ENCODE data around the gene MEDAG. TPM values are rescaled to one million over a fixed set of nuclear protein-coding genes. Genes with fewer than 3 reads are reported as not detected.

The MEDAG gene
- total RNA-seq, 1 experiment from 2014 or later: not detected

DNA sequence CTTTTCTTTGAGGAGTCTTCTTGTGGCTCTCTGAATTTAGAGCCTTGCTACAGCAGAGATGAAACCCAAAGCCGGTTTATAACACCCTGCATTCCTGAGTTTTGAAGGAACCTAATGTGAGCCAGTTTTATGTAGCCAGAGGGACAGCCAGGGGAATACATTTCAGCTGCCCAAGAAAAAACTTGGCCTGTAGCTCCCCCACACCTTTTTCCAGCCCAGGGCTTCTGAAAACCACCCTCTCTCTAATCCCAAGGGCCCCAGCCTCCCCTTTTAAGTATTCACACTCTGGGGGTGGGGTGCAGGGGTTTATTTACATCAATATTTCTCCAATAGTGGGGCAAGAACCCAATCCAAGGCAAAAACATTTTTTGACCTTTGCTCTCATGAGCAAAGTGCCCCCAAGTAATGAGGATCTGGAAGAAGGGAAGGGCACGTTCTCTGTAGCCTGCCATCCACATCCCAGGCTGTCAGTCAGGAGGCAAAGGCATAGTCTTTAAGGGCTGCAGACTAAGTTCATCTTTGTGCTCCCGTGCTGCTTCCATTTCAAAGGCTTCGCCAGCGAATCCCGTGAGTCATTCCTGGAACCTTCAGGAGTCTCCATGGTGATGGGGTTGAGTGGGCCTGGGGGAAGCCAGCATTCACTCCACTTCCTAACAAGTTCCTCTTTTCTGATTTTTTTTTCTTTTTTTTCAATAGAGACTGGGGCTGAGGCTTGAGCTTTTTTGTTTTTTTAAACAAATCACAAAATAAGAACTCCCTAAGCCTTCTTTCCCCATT is 33.2 kb upstream of the MEDAG start:
- Histone ChIP-seq H3K27ac (ENCODE audit: low read depth, low read length, poor library complexity, severe bottlenecking) (no peak overlapping the region), H3K36me3 (ENCODE audit: insufficient read depth, low read length, poor library complexity, severe bottlenecking) (no peaks in the 10 kb centered on the region), H3K4me3 (ENCODE audit: low read depth, low read length, poor library complexity, severe bottlenecking) (no peak overlapping the region), H3K9me3 (ENCODE audit: low read depth, low read length, poor library complexity, severe bottlenecking) (no peaks in the 10 kb centered on the region), H3K4me1 (ENCODE audit: insufficient read depth, low read length, poor library complexity, severe bottlenecking) (peaks cover 25% of the 10 kb centered on the region), H3K27me3 (replicated peaks; ENCODE audit: insufficient read depth, low read depth, low read length, poor library complexity) (no peaks in the 10 kb centered on the region)
- CTCF ChIA-PET: no interaction called here
- intact Hi-C loops (cut with micrococcal nuclease; ENCODE audit: unreplicated experiment): no loop called here
- peak; percentile 30 for DNase-seq (ENCODE audit: low spot score)
- TF ChIP-seq, protein P1, sequence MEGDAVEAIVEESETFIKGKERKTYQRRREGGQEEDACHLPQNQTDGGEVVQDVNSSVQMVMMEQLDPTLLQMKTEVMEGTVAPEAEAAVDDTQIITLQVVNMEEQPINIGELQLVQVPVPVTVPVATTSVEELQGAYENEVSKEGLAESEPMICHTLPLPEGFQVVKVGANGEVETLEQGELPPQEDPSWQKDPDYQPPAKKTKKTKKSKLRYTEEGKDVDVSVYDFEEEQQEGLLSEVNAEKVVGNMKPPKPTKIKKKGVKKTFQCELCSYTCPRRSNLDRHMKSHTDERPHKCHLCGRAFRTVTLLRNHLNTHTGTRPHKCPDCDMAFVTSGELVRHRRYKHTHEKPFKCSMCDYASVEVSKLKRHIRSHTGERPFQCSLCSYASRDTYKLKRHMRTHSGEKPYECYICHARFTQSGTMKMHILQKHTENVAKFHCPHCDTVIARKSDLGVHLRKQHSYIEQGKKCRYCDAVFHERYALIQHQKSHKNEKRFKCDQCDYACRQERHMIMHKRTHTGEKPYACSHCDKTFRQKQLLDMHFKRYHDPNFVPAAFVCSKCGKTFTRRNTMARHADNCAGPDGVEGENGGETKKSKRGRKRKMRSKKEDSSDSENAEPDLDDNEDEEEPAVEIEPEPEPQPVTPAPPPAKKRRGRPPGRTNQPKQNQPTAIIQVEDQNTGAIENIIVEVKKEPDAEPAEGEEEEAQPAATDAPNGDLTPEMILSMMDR (conservative IDR thresholded peaks at IDR 0.05; ENCODE audit: low read depth, low read length): no peak
- TF ChIP-seq EZH2 (IDR thresholded peaks at IDR 0.05; ENCODE audit: borderline replicate concordance, low read depth, low read length, poor library complexity, severe bottlenecking): no peak
- no TSS peak for BruUV-seq (replicated peaks)
- POLR2A ChIA-PET (ENCODE audit: low non-redundant PET): no interaction called here

GRCh38 chr13:30873499-30873898 is 32.6 kb upstream of the MEDAG start:
- no peaks in the 10 kb centered on the region for H3K27me3 ChIP-seq (replicated peaks; ENCODE audit: insufficient read depth, low read depth, low read length, poor library complexity)
- ChIA-PET CTCF (no interaction called here), POLR2A (ENCODE audit: low non-redundant PET) (no interaction called here)
- BruUV-seq (replicated peaks): no TSS peak
- TF ChIP-seq, protein P1 (conservative IDR thresholded peaks at IDR 0.05; ENCODE audit: low read depth, low read length): no peak
- TF ChIP-seq EZH2 (IDR thresholded peaks at IDR 0.05; ENCODE audit: borderline replicate concordance, low read depth, low read length, poor library complexity, severe bottlenecking): no peak
- H3K9me3 ChIP-seq (ENCODE audit: low read depth, low read length, poor library complexity, severe bottlenecking): no peaks in the 10 kb centered on the region
- no peak for DNase-seq (ENCODE audit: low spot score)
- no peaks in the 10 kb centered on the region for H3K36me3 ChIP-seq (ENCODE audit: insufficient read depth, low read length, poor library complexity, severe bottlenecking)
- intact Hi-C loops (cut with micrococcal nuclease; ENCODE audit: unreplicated experiment): no loop called here
- no peak overlapping the region for H3K4me3 ChIP-seq (ENCODE audit: low read depth, low read length, poor library complexity, severe bottlenecking)
- H3K27ac ChIP-seq (ENCODE audit: low read depth, low read length, poor library complexity, severe bottlenecking): no peak overlapping the region
- peaks cover 25% of the 10 kb centered on the region for H3K4me1 ChIP-seq (ENCODE audit: insufficient read depth, low read length, poor library complexity, severe bottlenecking)

DNA sequence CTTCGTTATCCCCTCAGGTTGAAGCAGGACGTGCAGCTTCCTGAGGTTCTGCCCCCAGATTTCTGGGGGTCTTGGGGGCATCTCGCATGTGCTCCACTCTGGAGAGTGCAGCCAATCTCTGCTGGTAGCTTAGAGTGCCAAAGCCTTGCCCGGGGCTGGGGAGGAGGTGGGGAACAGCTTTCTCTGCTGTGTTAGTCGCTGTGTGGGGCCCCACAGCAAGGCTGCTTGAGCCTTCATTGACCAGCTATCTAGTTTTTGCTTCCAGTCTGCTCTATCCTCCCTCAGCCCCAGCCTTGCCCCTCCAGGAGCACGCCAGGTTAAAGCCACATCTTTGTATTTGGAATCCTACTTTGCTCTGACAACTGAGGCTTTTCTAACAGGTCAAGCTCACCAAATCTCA is 32.0 kb upstream of the MEDAG start:
- peaks cover 25% of the 10 kb centered on the region for H3K4me1 ChIP-seq (ENCODE audit: insufficient read depth, low read length, poor library complexity, severe bottlenecking)
- H3K27ac ChIP-seq (ENCODE audit: low read depth, low read length, poor library complexity, severe bottlenecking): no peak overlapping the region

More for the DNA sequence above, 32.0 kb upstream of the MEDAG start:
- ChIA-PET CTCF (interaction anchor here (0.7 kb wide), 1 partner anchor 137 kb away, joined by 3 read pairs; no protein-coding TSS in a partner anchor), POLR2A (ENCODE audit: low non-redundant PET) (no interaction called here)
- no peak for DNase-seq (ENCODE audit: low spot score)
- intact Hi-C loops (cut with micrococcal nuclease; ENCODE audit: unreplicated experiment): no loop called here
- Histone ChIP-seq H3K4me3 (ENCODE audit: low read depth, low read length, poor library complexity, severe bottlenecking) (no peak overlapping the region), H3K9me3 (ENCODE audit: low read depth, low read length, poor library complexity, severe bottlenecking) (no peaks in the 10 kb centered on the region), H3K36me3 (ENCODE audit: insufficient read depth, low read length, poor library complexity, severe bottlenecking) (no peaks in the 10 kb centered on the region), H3K27me3 (replicated peaks; ENCODE audit: insufficient read depth, low read depth, low read length, poor library complexity) (no peaks in the 10 kb centered on the region)
- no TSS peak for BruUV-seq (replicated peaks)
- TF ChIP-seq, protein P1 (conservative IDR thresholded peaks at IDR 0.05; ENCODE audit: low read depth, low read length): no peak
- no peak for TF ChIP-seq EZH2 (IDR thresholded peaks at IDR 0.05; ENCODE audit: borderline replicate concordance, low read depth, low read length, poor library complexity, severe bottlenecking)

Data from A673 (cell line).